IMR-90 (cell line): ENCODE data around the gene STXBP2.

Experiments used
- CEBPB ChIP-seq: IDR thresholded peaks from 2 replicates; pipeline ENCODE4 v1.6.1; 2012; ENCODE audit warnings: low read depth, low read length, improper control_type of control experiment
- MXI1 ChIP-seq: IDR thresholded peaks from 2 replicates; pipeline ENCODE4 v1.6.1; 2012; ENCODE audit warnings: low read depth, mild to moderate bottlenecking, low read length, moderate library complexity, borderline replicate concordance
- NFE2L2 ChIP-seq: fragments of 150-350 bp; IDR thresholded peaks from 2 replicates; pipeline ENCODE4 v1.6.1; 2016; ENCODE audit warnings: low read depth, mild to moderate bottlenecking, low read length
- POLR2A ChIP-seq: IDR thresholded peaks from 2 replicates; pipeline ENCODE4 v1.6.1; 2012; ENCODE audit warnings: mild to moderate bottlenecking, low read depth, low read length
- RAD21 ChIP-seq: IDR thresholded peaks from 2 replicates; pipeline ENCODE4 v1.6.1; 2012; ENCODE audit warnings: low read length, improper control_type of control experiment
- TF ChIP-seq, protein P1 (sequence below): conservative IDR thresholded peaks from 2 replicates; pipeline ENCODE4 v1.5.1; 2012; ENCODE audit warnings: mild to moderate bottlenecking, low read depth, low read length, improper control_type of control experiment
- TF ChIP-seq, protein P2 (sequence below): fragments of 150-350 bp; IDR thresholded peaks from 2 replicates; pipeline ENCODE4 v1.6.1; 2017; ENCODE audit warnings: mild to moderate bottlenecking, antibody characterized with exemption, low read length, low read depth
- TF ChIP-seq, protein P3 (sequence below): fragments of 150-350 bp; IDR thresholded peaks from 2 replicates; pipeline ENCODE4 v1.6.1; 2016; ENCODE audit warnings: low read depth, mild to moderate bottlenecking, low read length, moderate library complexity, borderline replicate concordance

DNA sequence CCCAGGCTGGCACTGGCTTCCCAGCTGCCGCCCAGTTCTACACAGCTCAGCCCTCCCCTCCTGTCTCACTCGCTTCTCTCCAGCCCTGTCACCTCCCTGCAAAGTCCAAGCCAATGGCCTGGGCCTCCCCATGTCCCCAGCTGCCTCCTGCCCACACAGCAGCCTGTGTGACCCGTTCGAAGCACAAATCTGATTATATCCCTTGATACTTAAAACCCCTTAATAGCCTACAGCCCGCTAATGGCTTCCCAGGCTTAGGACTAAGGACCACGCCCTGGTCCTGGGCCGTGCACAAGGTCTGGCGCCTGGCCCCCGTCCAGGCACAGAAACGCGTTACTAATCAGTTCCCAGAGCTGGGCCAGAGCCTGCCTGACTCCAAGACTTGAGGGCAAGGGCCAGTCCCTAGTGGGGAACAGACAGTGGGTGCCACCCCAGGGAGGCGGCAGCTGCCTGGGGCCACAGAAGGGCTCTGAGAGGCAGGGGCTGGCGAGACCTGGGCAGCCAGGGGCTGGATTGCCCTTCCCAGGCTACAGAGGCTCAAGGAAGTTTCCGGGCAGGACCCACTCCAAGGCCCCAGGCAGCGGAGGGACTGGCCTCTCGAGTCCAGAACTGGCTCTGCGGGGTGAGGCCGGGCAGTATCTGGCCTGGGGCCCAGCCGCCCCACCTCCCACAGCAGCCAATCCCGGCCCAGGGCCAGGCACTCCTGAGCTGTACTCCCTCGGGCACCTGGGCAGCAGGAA is 18.0 kb upstream of the STXBP2 start:
- TF ChIP-seq, protein P1, sequence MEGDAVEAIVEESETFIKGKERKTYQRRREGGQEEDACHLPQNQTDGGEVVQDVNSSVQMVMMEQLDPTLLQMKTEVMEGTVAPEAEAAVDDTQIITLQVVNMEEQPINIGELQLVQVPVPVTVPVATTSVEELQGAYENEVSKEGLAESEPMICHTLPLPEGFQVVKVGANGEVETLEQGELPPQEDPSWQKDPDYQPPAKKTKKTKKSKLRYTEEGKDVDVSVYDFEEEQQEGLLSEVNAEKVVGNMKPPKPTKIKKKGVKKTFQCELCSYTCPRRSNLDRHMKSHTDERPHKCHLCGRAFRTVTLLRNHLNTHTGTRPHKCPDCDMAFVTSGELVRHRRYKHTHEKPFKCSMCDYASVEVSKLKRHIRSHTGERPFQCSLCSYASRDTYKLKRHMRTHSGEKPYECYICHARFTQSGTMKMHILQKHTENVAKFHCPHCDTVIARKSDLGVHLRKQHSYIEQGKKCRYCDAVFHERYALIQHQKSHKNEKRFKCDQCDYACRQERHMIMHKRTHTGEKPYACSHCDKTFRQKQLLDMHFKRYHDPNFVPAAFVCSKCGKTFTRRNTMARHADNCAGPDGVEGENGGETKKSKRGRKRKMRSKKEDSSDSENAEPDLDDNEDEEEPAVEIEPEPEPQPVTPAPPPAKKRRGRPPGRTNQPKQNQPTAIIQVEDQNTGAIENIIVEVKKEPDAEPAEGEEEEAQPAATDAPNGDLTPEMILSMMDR: no peak
- TF ChIP-seq POLR2A (no peak), NFE2L2 (no peak), MXI1 (no peak), CEBPB (no peak), RAD21 (no peak)
- TF ChIP-seq, protein P2, sequence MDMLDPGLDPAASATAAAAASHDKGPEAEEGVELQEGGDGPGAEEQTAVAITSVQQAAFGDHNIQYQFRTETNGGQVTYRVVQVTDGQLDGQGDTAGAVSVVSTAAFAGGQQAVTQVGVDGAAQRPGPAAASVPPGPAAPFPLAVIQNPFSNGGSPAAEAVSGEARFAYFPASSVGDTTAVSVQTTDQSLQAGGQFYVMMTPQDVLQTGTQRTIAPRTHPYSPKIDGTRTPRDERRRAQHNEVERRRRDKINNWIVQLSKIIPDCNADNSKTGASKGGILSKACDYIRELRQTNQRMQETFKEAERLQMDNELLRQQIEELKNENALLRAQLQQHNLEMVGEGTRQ: no peak
- TF ChIP-seq, protein P3, sequence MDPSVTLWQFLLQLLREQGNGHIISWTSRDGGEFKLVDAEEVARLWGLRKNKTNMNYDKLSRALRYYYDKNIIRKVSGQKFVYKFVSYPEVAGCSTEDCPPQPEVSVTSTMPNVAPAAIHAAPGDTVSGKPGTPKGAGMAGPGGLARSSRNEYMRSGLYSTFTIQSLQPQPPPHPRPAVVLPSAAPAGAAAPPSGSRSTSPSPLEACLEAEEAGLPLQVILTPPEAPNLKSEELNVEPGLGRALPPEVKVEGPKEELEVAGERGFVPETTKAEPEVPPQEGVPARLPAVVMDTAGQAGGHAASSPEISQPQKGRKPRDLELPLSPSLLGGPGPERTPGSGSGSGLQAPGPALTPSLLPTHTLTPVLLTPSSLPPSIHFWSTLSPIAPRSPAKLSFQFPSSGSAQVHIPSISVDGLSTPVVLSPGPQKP: no peak
